ENCODE measurements around the gene PLEKHD1. TPM values are rescaled to one million over a fixed set of nuclear protein-coding genes. Genes with fewer than 3 reads are reported as not detected.

The PLEKHD1 gene
- total RNA-seq, 1 experiment from 2014 or later = 1.2 TPM

GRCh38 chr14:69567563-69567962, 83.0 kb downstream of the PLEKHD1 start:
- H4K20me1 ChIP-seq (ENCODE audit: insufficient read depth) = no peaks in the 10 kb centered on the region
- ATAC-seq (no peak), DNase-seq (ENCODE audit: low read depth, low spot score) (no peak)
- H3K9me2 ChIP-seq (ENCODE audit: insufficient read depth) = no peaks in the 10 kb centered on the region
- ChIA-PET CTCF (no interaction called here), POLR2A (no interaction called here), RAD21 (ENCODE audit: low non-redundant PET in 1 of 2, low total read pairs in 2 of 2, uncharacterized antibody in 2 of 2, unreplicated experiment in 2 of 2) (no interaction called here)
- no peaks in the 10 kb centered on the region for H3K4me1 ChIP-seq (ENCODE audit: control insufficient read depth in 1 of 2, insufficient read depth in 2 of 2, low read length in 2 of 2)
- intact Hi-C loops (cut with micrococcal nuclease) = no loop called here
- no peaks in the 10 kb centered on the region for H3K36me3 ChIP-seq (ENCODE audit: control insufficient read depth in 1 of 2, insufficient read depth in 2 of 2, low read length in 2 of 2)
- no peaks in the 10 kb centered on the region for H3K9me3 ChIP-seq (ENCODE audit: control insufficient read depth in 1 of 2, insufficient read depth in 1 of 2, low read depth in 1 of 2, low read length in 2 of 2)
- H3K4me2 ChIP-seq (ENCODE audit: low read length) = no peak overlapping the region
- no peak overlapping the region for H3K27ac ChIP-seq (ENCODE audit: low read depth, low read length)
- no peak overlapping the region for H3K4me3 ChIP-seq (replicated peaks in 1 of 2; ENCODE audit: low read depth in 1 of 2, low read length in 2 of 2)
- BruUV-seq (replicated peaks) = no TSS peak
- H3K9ac ChIP-seq (ENCODE audit: low read length) = no peak overlapping the region
- no peaks in the 10 kb centered on the region for H3K79me2 ChIP-seq (ENCODE audit: insufficient read depth, low read length)
- peaks cover 55% of the 10 kb centered on the region for H3K27me3 ChIP-seq (ENCODE audit: insufficient read depth, low read length)
- no peak for TF ChIP-seq ZNF274 (IDR thresholded peaks at IDR 0.05; ENCODE audit: low read depth, low read length)
- TF ChIP-seq ELF1 (IDR thresholded peaks at IDR 0.05; ENCODE audit: borderline replicate concordance, low read depth) = no peak
- TF ChIP-seq, protein P1, sequence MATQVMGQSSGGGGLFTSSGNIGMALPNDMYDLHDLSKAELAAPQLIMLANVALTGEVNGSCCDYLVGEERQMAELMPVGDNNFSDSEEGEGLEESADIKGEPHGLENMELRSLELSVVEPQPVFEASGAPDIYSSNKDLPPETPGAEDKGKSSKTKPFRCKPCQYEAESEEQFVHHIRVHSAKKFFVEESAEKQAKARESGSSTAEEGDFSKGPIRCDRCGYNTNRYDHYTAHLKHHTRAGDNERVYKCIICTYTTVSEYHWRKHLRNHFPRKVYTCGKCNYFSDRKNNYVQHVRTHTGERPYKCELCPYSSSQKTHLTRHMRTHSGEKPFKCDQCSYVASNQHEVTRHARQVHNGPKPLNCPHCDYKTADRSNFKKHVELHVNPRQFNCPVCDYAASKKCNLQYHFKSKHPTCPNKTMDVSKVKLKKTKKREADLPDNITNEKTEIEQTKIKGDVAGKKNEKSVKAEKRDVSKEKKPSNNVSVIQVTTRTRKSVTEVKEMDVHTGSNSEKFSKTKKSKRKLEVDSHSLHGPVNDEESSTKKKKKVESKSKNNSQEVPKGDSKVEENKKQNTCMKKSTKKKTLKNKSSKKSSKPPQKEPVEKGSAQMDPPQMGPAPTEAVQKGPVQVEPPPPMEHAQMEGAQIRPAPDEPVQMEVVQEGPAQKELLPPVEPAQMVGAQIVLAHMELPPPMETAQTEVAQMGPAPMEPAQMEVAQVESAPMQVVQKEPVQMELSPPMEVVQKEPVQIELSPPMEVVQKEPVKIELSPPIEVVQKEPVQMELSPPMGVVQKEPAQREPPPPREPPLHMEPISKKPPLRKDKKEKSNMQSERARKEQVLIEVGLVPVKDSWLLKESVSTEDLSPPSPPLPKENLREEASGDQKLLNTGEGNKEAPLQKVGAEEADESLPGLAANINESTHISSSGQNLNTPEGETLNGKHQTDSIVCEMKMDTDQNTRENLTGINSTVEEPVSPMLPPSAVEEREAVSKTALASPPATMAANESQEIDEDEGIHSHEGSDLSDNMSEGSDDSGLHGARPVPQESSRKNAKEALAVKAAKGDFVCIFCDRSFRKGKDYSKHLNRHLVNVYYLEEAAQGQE (IDR thresholded peaks at IDR 0.05; ENCODE audit: low read depth) = peak; percentile 6; the same call in 1 of the 2 replicates
- TF ChIP-seq RAD21 (IDR thresholded peaks at IDR 0.05; ENCODE audit: low read depth) = no peak
- no peak overlapping the region for H2AFZ ChIP-seq (ENCODE audit: low read depth, low read length, poor library complexity, severe bottlenecking)

DNA sequence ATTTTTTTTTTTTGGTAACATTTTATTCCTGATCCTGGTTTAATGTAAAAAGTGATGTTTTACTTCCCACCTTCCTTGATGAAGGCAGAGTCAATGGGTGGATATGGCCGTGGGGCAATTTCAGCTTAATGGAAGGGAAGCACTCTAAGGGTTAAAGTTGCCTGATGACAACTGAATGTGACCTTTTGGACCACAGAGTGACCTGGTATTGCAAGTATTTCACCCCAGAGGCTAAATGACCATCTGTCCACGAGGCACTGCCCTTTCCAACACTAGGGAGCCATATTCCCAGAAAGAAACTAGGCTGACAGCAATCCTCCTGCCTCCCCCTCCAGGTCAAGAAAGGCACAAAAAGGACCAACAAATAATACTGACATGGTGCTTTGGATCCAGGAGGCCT, 85.3 kb downstream of the PLEKHD1 start:
- no TSS peak for BruUV-seq (replicated peaks)
- ChIA-PET CTCF (interaction anchor here (0.8 kb wide), 1 partner anchor 35 kb away, joined by 4 read pairs; no protein-coding TSS in a partner anchor), POLR2A (no interaction called here), RAD21 (ENCODE audit: low non-redundant PET in 1 of 2, low total read pairs in 2 of 2, uncharacterized antibody in 2 of 2, unreplicated experiment in 2 of 2) (no interaction called here)
- no peaks in the 10 kb centered on the region for H3K9me3 ChIP-seq (ENCODE audit: control insufficient read depth in 1 of 2, insufficient read depth in 1 of 2, low read depth in 1 of 2, low read length in 2 of 2)
- no peak overlapping the region for H3K4me2 ChIP-seq (ENCODE audit: low read length)
- no peaks in the 10 kb centered on the region for H4K20me1 ChIP-seq (ENCODE audit: insufficient read depth)
- no peak for TF ChIP-seq POLR2A (IDR thresholded peaks at IDR 0.05; ENCODE audit: borderline replicate concordance, extremely low read depth, insufficient read depth, insufficient read length)
- peaks cover 39% of the 10 kb centered on the region for H3K27me3 ChIP-seq (ENCODE audit: insufficient read depth, low read length)
- no peak overlapping the region for H3K4me3 ChIP-seq (replicated peaks in 1 of 2; ENCODE audit: low read depth in 1 of 2, low read length in 2 of 2)
- DNase-seq (ENCODE audit: low read depth, low spot score) (no peak), ATAC-seq (no peak)
- H2AFZ ChIP-seq (ENCODE audit: low read depth, low read length, poor library complexity, severe bottlenecking) = no peak overlapping the region
- H3K79me2 ChIP-seq (ENCODE audit: insufficient read depth, low read length) = no peaks in the 10 kb centered on the region
- H3K27ac ChIP-seq (ENCODE audit: low read depth, low read length) = no peak overlapping the region
- H3K36me3 ChIP-seq (ENCODE audit: control insufficient read depth in 1 of 2, insufficient read depth in 2 of 2, low read length in 2 of 2) = no peaks in the 10 kb centered on the region
- peaks cover 0 to 4% of the 10 kb centered on the region in 2 experiments; a peak in 1 of 4 replicates for H3K4me1 ChIP-seq (ENCODE audit: control insufficient read depth in 1 of 2, insufficient read depth in 2 of 2, low read length in 2 of 2)
- intact Hi-C loops (cut with micrococcal nuclease) = no loop called here
- no peak overlapping the region for H3K9ac ChIP-seq (ENCODE audit: low read length)
- H3K9me2 ChIP-seq (ENCODE audit: insufficient read depth) = no peaks in the 10 kb centered on the region

Measured in HCT116 (cell line).